Activated T-cell treated with anti-CD3 and anti-CD28 coated beads for 24 hours (primary cell): ENCODE measurements around the gene PLA2G3.

Source experiments
- DNase-seq: peaks from one replicate; pipeline ENCODE4 v3.0.0-alpha.2; 2020; ENCODE audit warnings: low read depth

Gene PLA2G3

DNA sequence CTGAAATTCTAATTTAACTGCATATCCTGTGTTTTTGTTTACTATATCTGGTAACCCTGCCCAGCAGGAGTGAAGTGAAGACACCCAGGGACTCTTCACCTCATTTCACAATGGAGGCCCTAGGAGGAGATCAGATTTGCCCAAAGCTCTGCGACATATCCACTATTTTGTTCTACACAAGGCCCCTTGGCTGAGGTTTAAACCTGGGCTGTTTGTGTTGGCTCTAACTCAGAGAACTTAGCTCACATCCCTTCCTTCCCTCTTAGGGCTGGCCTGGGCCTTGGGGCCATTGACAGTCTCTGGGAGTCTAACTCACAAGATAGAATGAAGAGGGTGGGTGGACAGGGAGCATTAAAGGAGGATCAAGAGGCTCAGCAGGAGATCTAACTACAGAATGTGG lies 8.2 kb upstream of the PLA2G3 start:
- no peak for DNase-seq

DNA sequence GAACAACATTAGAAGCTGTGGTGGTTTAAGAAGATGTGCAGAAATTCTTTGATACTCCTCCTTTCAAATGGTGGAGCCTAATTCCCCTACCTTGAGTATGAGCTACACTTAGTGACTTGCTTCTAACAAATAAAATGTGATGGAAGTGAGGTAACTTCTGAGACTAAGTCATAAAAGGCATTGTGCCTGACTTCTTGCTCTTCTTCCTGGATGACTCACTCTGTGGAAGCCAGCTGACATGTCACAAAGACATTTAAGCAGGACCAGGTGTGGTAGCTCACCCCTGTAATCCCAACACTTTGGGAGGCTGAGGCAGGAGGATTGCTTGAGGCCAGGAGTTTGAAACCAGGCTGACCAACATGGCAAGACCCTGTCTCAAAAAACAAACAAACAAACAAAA lies 3.9 kb upstream of the PLA2G3 start:
- no peak for DNase-seq

DNA sequence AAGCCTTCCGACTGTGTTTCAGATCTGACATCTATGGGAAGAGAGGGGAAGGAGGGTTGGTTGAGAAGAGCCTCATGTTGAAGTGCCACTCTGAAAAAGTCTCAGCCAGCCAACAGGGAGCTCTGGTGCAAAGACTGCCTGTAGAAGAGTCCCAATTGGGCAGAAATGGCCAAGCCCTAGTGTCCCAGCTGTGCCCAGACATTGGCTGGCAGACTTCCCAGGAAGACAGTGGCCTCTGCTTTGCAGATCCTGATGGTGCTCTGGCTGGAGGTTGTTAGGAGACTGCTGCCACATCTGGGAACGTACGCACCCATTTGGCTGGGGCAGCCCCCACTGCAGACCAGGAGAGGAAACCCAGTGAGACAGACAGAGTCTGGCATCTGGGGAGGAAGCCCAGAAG lies 3.2 kb upstream of the PLA2G3 start:
- no peak for DNase-seq

DNA sequence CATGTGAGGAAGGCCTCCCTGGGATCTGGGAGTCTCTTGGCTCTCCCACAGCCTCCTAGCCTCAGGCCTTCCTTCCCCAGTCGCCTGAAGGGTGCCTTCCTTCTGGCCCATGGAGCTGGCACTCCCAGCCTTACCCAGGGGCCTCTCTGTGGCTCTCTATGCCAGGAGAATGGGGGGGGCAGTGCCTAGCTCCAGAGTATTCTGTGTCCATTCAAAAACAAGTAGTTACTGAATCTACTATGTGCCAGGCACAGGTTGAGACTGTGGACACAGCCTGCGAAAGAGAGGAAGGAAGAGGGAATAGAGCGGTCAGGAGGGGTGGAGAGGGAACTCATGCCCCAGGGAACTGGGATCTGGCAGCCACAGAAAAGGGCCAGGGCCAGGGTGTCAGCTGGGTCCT lies 2.7 kb upstream of the PLA2G3 start:
- no peak for DNase-seq

DNA sequence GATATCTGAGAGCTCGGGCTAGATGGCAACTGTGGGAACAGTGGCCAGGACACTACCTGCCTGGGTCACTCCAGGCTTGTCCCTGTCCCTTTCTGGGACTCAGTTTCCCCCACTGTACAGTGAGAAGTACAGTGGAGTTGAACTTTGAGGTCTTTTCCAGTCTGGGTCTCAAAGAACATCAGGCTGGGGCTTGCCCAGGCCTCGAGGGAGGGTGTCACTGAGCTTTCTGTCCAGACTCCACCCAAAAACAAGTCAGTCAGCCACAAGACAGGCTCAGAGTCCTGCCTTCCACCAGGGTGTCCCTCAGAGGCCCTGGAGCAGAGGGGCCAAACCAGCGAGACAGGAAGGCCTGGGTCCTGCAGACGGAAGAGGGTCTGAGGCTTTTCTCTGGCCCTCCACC lies 2.0 kb upstream of the PLA2G3 start:
- no peak for DNase-seq

DNA sequence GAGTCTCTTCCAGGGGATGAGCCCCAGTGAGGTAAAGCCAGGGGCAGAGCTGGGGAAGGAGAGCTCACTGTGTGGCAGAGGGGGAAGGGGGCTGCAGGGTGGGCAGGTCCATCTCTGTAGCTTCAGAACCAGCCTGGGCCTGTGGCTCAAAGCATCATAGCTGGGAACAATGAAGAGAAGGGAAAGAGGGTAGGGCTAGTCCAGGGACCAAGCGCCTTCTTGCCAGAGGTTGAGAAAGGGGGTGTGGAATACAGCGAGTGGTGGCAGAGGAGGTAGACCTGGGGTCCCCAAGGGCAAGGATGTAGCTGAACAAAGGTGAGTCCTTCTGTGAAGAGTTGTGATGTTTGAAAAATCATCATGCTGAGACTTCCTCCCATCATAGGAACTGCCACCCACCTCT lies 1.2 kb upstream of the PLA2G3 start:
- DNase-seq, result no peak

DNA sequence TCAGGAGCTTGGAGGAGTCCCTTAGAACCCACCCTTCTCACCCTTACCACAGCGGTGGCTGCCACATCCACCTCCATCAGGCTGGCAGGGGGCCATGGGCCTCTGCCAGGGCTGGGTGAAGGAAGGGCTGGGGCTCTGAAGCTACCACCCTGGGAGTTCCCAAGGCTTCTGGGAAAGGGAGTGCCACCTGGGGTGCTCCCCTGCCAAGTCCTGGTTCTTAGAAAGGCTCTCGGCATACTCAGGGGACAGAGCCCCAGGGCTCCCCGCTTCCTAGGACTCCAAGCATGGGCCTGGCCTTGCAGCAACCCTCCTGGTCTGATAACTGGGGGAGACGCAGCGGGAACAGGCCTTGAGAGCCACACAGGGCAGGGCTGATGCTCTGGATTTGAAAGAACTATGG lies 438 bp upstream of the PLA2G3 start:
- no peak for DNase-seq

DNA sequence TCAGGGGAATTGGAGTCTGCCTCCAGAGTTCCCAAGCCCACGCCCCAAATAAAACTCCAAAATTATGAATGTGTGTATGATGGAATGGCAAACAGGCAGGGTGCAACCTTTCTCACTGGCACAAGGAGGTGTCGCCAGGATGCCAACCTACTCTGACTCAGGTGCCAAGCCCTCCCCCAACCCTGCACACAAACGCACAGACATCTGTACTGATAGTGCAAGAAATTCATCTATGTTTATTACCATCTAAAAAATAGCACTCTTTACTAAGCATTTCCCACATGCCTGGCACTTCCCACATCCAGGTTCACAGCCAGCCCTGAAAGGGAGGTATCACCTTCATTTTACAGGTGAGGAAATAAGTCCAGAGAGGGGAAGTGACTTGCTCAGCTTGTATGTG lies 1.2 kb downstream of the PLA2G3 start:
- no peak for DNase-seq

DNA sequence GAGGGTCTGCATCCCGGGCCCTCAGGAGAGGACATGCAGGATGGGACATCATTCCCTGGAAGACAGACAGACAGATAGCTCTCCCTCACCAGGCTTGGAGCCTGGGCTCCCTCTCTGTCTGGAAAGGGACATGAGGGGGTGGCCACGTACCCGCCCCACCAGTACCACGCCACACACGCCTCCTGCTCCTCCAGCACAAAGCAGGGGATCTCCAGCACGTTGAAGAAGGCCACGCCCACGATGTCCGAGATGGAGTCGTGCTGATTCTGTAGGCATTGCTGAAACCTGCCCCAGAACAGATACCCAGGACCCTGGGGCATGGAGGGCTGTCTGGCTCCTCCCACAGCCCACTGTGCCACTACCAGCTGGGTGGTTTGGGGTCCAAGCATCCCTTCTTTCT lies 2.2 kb downstream of the PLA2G3 start:
- DNase-seq, result no peak

DNA sequence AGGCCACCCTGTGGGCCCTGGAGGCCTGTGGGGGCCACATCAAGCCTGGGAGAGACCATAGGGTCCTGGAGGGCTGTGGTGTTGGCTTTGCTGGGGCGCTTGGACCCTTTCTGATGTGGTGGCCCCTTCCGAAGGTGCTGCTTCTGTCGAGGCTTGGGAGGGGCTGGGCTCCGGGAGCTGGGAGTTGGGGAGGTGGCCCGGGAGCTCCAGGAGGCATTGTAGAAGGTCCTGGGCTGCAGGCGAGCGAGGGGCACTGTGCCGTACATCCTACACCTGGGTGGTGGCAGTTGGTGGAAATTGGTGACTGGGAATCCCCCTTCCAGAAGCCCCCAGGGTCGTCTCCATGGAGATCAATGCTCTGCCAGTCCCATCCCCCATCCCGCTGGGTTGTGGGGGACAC lies 2.6 kb downstream of the PLA2G3 start:
- no peak for DNase-seq

DNA sequence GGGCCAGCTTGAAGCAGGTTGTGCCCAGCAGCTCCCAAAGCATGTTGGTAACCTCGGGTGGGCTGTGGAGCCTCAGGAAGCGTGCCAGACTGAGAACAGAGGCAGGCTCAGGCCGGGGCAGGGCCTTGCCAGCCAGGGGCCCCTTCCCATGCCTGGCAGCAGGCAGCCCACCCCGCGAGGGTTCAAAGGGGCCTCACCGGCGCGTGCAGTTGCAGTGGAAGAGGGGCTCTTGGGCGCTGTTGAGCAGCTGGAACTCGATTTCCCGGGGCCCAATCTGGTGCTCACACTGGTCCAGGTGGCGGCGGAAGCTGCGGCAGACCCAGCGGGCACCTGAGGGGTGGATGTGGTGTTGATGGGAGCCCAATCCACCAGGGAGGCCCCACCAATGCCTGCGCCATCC lies 3.6 kb downstream of the PLA2G3 start:
- DNase-seq, result no peak

DNA sequence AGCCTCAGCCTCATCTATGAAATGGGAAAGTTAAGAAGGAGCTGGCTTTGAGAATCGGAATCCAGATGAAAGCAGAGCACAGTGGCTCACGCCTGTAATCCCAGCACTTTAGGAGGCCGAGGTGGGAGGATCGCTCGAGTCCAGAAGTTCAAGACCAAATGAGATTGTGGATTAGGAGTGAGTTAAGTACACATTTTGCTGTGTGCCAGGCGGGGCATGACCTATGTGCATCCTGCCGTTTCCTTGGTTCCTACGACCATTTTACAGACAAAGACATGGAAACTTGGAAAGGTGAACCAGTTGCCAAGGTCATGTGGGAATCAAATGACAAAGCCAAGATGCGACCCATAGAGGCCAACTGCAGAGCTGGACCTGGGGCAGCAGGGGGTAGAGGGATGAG lies 4.2 kb downstream of the PLA2G3 start:
- no peak for DNase-seq

DNA sequence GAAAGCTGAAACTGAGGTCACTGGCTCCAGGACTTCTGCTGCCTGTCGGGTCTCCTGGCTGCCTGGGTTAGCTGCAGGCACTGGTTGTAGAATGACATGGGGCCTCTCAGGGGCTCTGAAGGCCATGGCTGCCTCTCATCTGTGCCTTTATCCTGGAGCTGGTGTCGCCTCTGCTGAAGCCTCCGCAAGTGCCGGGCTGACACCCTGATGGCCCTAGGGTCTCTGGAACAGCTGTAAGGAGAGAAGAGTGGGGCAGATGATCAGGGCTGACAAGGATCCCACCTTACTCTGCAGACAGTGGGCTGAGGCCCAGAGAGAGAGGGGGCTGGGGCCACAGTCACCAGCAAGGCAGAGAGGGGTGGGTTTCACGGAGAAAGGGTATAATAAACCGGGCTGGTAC lies 4.6 kb downstream of the PLA2G3 start:
- no peak for DNase-seq

DNA sequence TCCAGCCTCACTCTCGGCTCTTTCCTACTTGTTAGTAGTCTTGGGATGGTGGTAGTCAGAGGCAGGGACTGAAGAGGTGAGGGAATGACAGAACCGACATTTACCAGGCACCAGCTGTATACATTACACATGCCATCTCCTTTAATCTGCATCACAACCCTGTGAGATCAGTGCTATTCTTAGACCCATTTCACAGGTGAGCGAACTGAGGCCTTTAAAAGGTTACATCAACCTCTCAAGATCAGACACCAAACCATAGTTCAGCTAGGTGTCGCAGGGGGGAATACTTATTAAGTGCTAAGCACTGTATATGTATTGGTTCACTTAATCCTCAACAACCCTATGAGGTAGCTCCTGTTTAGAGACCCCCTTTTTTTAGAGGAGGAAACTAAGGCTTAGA lies 5.6 kb downstream of the PLA2G3 start:
- DNase-seq, result no peak

DNA sequence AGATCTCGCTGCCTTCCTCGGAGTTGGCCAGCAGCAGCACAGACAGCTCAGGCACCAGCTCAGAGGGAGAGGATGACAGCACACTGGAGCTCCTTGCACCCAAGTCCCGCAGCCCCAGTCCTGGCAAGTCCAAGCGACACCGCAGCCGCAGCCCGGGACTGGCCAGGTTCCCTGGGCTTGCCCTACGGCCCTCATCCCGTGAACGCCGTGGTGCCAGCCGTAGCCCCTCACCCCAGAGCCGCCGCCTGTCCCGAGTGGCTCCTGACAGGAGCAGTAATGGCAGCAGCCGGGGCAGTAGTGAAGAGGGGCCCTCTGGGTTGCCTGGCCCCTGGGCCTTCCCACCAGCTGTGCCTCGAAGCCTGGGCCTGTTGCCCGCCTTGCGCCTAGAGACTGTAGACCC lies 6.4 kb downstream of the PLA2G3 start:
- no peak for DNase-seq

DNA sequence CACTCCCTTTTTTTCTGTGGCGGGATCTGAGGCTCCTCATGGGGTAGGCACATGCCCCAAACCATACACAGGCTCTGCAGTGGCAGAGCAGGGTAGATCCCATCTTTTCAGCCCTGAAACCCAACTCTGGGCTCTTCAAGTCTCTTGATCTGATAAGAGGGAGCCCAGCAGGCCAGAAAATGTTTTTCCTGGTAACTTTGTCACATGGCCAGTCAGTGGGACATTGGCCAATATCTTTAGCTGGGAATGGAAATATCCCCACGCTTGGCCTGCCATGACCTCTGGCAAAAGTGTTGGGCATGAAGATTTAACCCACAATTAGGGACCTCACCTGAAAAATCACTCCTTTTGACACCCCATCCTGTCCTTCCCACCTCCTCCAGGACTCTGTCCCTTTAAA lies 9.4 kb downstream of the PLA2G3 start:
- no peak for DNase-seq

DNA sequence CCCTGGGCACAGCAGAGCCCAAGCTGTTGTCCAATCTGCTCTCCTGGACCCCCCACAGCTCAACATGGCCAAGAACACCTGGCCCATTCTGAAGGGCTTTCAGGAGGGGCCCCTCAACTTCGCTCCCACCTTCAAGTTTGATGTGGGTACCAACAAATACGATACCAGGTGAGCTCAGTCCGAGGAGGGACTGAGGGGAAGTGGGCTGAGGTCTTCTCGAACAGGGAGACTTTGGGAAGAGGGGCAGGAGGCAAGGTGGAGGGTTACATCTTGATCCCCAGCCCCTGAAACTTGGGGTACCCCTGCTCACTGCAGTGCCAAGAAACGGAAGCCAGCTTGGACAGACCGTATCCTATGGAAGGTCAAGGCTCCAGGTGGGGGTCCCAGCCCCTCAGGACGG lies 12.2 kb downstream of the PLA2G3 start:
- no peak for DNase-seq

DNA sequence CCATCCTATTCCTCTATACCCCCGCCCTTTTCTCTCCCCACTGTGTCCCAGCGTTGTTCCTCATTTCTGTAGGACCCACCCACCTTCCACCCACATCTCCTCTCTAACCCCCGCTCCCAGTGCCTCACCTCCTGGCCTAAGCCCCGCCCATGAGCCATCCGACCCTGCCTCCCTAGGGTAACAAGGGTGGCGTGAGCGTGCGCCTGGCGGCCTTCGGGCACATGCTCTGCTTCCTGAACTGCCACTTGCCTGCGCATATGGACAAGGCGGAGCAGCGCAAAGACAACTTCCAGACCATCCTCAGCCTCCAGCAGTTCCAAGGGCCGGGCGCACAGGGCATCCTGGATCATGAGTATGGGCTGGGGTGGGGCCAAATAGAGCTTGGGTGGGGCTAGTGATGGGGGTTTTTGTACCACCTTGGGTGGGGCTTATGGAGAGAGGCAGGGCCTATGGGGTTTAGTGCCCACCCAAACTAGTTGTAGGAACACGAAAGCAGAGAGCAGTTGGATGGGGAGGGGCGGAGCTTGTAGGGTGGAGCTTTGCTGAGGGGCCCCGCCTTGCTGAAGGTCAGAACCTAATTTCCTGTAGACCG lies 13.0 kb downstream of the PLA2G3 start:
- DNase-seq, result no peak

DNA sequence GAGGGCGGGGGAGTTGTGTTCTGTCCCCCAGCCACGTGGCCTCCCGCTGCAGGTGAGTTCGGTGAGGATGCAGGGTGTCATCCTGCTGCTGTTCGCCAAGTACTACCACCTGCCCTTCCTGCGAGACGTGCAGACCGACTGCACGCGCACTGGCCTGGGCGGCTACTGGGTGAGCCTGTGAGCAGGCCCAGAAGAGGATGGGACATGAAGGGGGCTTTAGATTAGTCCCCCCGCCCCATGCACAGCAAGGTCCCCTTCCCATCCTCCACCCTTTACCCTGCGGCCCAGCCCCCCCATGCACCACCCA lies 13.5 kb downstream of the PLA2G3 start:
- no peak for DNase-seq

DNA sequence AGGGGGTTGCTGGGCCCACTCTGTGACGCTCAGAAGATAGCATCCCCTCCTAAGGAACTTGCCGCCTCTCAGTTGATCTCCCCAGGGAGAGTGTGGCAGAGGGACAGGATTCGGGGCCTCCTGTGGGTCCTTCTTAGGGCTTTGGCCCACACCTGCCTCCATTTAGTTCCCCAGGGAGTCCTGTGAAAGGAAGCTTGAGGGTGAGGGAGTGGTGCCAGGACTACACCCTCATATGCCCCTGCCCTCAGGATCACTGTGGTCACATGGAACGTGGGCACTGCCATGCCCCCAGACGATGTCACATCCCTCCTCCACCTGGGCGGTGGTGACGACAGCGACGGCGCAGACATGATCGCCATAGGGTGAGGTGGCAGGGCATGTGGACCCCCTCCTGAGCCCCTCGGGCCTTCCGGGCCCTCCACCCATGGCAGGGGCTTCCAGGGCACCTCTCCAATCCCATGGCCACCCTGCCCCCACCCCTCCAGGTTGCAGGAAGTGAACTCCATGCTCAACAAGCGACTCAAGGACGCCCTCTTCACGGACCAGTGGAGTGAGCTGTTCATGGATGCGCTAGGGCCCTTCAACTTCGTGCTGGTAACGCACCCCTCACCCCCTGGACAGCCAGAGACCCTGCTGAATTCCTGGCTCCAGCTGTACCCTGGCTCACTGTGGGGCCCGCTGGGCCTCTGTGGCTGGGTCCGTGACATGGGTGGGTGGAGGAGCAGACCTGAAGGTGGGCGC lies 14.0 kb downstream of the PLA2G3 start:
- no peak for DNase-seq

DNA sequence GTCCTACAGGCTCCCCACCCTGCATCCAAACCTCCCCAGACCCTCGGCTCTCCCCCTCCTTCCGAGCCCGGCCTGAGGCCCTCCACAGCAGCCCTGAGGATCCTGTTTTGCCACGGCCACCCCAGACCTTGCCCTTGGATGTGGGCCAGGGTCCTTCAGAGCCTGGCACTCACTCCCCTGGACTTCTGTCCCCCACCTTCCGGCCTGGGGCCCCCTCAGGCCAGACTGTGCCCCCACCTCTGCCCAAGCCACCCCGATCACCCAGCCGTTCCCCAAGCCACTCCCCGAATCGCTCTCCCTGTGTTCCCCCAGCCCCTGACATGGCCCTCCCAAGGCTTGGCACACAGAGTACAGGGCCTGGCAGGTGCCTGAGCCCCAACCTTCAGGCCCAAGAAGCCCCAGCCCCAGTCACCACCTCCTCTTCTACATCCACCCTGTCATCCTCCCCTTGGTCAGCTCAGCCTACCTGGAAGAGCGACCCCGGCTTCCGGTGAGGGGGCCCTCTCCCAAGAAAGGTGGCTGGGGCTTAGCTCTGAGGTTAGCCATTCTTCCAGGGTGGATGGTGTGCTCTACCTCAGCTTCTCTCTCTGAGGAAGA lies 14.7 kb downstream of the PLA2G3 start:
- DNase-seq, result no peak

DNA sequence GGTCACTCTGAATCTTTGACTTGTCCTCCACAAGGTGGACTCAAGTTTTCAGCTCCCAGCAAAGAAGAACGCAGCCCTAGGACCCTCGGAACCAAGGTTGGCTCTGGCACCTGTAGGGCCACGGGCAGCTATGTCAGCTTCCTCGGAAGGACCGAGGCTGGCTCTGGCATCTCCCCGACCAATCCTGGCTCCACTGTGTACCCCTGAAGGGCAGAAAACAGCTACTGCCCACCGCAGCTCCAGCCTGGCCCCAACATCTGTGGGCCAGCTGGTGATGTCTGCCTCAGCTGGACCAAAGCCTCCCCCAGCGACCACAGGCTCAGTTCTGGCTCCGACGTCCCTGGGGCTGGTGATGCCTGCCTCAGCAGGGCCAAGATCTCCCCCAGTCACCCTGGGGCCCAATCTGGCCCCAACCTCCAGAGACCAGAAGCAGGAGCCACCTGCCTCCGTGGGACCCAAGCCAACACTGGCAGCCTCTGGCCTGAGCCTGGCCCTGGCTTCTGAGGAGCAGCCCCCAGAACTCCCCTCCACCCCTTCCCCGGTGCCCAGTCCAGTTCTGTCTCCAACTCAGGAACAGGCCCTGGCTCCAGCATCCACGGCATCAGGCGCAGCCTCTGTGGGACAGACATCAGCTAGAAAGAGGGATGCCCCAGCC lies 15.4 kb downstream of the PLA2G3 start:
- no peak for DNase-seq

DNA sequence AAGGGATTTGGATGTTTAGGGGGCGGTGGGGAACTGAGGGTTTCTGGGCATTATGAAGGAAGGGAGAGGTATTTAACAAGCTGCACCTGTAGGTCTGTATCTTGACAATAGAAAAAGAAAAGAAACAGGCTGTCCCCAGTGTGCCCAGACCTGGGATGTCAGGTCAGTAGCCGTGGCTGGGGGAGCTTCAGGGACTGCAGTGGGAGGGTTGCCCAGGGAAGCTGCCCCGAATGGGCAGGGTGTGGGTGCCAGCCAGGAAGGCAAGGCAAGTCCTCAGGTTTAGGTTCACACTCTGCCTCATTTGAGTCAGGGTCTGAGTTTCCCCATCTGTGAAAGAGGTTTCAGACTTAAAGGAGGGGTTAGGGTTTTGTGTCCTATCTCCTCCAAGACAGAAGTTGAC lies 16.0 kb downstream of the PLA2G3 start:
- DNase-seq, result no peak

DNA sequence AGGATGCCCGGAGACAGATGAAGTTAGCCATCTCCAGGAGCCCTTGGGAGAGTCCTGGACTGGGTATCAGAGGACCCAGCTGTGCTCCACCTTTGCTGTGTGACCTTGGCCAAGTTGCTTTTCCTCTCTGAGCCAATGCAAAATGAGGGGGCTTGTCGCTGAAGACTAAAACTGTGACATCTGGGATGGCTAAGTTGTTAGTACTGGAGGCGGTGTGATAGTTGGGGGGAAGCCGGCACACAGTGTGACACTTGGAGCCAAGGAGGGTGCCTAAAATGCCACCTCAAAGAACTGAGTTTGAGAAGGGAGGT lies 17.1 kb downstream of the PLA2G3 start:
- no peak for DNase-seq
